H9 (cell line): ENCODE results near the gene SRRM3. TPM values are rescaled to one million over a fixed set of nuclear protein-coding genes. Genes with fewer than 3 reads are reported as not detected.
A peak's percentile ranks its signal among the peaks of the same experiment; 100 is the strongest.

Source experiments
- DNase-seq: peaks from one replicate; pipeline ENCODE4 v3.0.0-alpha.2; 2017
- H2AFZ ChIP-seq: one replicate; pipeline ENCODE4 v1.6.1; 2013; ENCODE audit warnings: mild to moderate bottlenecking, low read length, control low read depth, moderate library complexity
- H2AK5ac ChIP-seq: 2 replicates; pipeline ENCODE4 v1.6.1; 2013; ENCODE audit warnings: low read length, control low read depth, mixed read lengths; ENCODE audit not compliant: insufficient read length
- H2BK120ac ChIP-seq: one replicate; pipeline ENCODE4 v1.6.1; 2013; ENCODE audit warnings: low read depth, mild to moderate bottlenecking, low read length, control low read depth, inconsistent platforms; ENCODE audit not compliant: poor library complexity, severe bottlenecking
- H2BK12ac ChIP-seq: 2 replicates; pipeline ENCODE4 v1.6.1; 2013; ENCODE audit warnings: low read length, control low read depth, mixed read lengths, low read depth; ENCODE audit not compliant: insufficient read length
- H2BK15ac ChIP-seq: 2 replicates; pipeline ENCODE4 v1.6.1; 2013; ENCODE audit warnings: low read depth, low read length, control low read depth
- H2BK20ac ChIP-seq: one replicate; pipeline ENCODE4 v1.6.1; 2013; ENCODE audit warnings: low read depth, mild to moderate bottlenecking, low read length, control low read depth, inconsistent platforms; ENCODE audit not compliant: poor library complexity, severe bottlenecking
- H2BK5ac ChIP-seq: 2 replicates; pipeline ENCODE4 v1.6.1; 2013; ENCODE audit warnings: low read length, control low read depth, mixed read lengths; ENCODE audit not compliant: insufficient read length
- H3K14ac ChIP-seq: 2 replicates; pipeline ENCODE4 v1.6.1; 2013; ENCODE audit warnings: low read length, control low read depth; ENCODE audit not compliant: insufficient read depth
- H3K18ac ChIP-seq: 2 replicates; pipeline ENCODE4 v1.6.1; 2013; ENCODE audit warnings: low read depth, mild to moderate bottlenecking, mixed read lengths, low read length, control low read depth; ENCODE audit not compliant: insufficient read length
- H3K23ac ChIP-seq: 2 replicates; pipeline ENCODE4 v1.6.1; 2013; ENCODE audit warnings: low read length, control low read depth, mixed read lengths, low read depth; ENCODE audit not compliant: insufficient read length
- H3K23me2 ChIP-seq: 2 replicates; pipeline ENCODE4 v1.6.1; 2013; ENCODE audit warnings: low read depth, mild to moderate bottlenecking, mixed read lengths, low read length, control low read depth; ENCODE audit not compliant: insufficient read length, poor library complexity, severe bottlenecking
- H3K27ac ChIP-seq: 2 replicates; pipeline ENCODE4 v1.5.1; 2013; ENCODE audit warnings: low read length, control low read depth, mixed read lengths, low read depth; ENCODE audit not compliant: insufficient read length
- H3K27me3 ChIP-seq: 2 replicates; pipeline ENCODE4 v1.6.1; 2013; ENCODE audit warnings: low read length, control low read depth, inconsistent platforms; ENCODE audit not compliant: insufficient read depth
- H3K4ac ChIP-seq: 2 replicates; pipeline ENCODE4 v1.6.1; 2013; ENCODE audit warnings: low read depth, mild to moderate bottlenecking, control low read depth, inconsistent platforms, low read length, moderate library complexity
- H3K4me1 ChIP-seq: 2 replicates; pipeline ENCODE4 v1.6.1; 2013; ENCODE audit warnings: low read length, control low read depth, inconsistent platforms; ENCODE audit not compliant: insufficient read depth
- H3K4me2 ChIP-seq: 2 replicates; pipeline ENCODE4 v1.6.1; 2013; ENCODE audit warnings: low read length, control low read depth, mixed read lengths; ENCODE audit not compliant: insufficient read length, insufficient read depth
- H3K56ac ChIP-seq: 2 replicates; pipeline ENCODE4 v1.6.1; 2013; ENCODE audit warnings: low read depth, mild to moderate bottlenecking, mixed read lengths, low read length, control low read depth; ENCODE audit not compliant: insufficient read length
- H3K79me1 ChIP-seq: 2 replicates; pipeline ENCODE4 v1.6.1; 2013; ENCODE audit warnings: low read depth, mild to moderate bottlenecking, moderate library complexity, low read length, control low read depth, inconsistent platforms; ENCODE audit not compliant: insufficient read depth, poor library complexity, severe bottlenecking
- H3K79me2 ChIP-seq: 2 replicates; pipeline ENCODE4 v1.6.1; 2013; ENCODE audit warnings: low read length, control low read depth, inconsistent platforms; ENCODE audit not compliant: insufficient read depth
- H3K9ac ChIP-seq: 2 replicates; pipeline ENCODE4 v1.6.1; 2013; ENCODE audit warnings: low read length, control low read depth, mixed read lengths; ENCODE audit not compliant: insufficient read length; ENCODE audit errors: extremely low read depth
- H3K9me3 ChIP-seq: one replicate; pipeline ENCODE4 v1.6.1; 2013; ENCODE audit warnings: low read depth, low read length, inconsistent platforms; ENCODE audit not compliant: control insufficient read depth
- H3T11ph ChIP-seq: one replicate; pipeline ENCODE4 v1.6.1; 2013; ENCODE audit warnings: mild to moderate bottlenecking, low read length, control low read depth, inconsistent platforms
- H4K20me1 ChIP-seq: one replicate; pipeline ENCODE4 v1.6.1; 2013; ENCODE audit not compliant: control insufficient read depth, insufficient read length, insufficient read depth
- H4K5ac ChIP-seq: 2 replicates; pipeline ENCODE4 v1.6.1; 2013; ENCODE audit warnings: low read depth, mild to moderate bottlenecking, mixed read lengths, low read length, control low read depth; ENCODE audit not compliant: insufficient read length
- H4K8ac ChIP-seq: replicated peaks from 2 replicates; pipeline ENCODE4 v1.6.1; 2013; ENCODE audit warnings: low read length, control low read depth, mixed read lengths, low read depth; ENCODE audit not compliant: insufficient read length
- H4K91ac ChIP-seq: 2 replicates; pipeline ENCODE4 v1.6.1; 2013; ENCODE audit warnings: low read depth, mild to moderate bottlenecking, moderate library complexity, mixed read lengths, low read length, control low read depth; ENCODE audit not compliant: insufficient read length
- H3K27ac Mint-ChIP-seq, 3 experiments: 2 replicates in 2 of 3; 3 replicates in 1 of 3; pipeline ENCODE4 v1.8.0; 2020 to 2021; ENCODE audit warnings: mixed read lengths in 3 of 3, mild to moderate bottlenecking in 1 of 3, moderate library complexity in 1 of 3
- H3K27me3 Mint-ChIP-seq: 2 replicates; pipeline ENCODE4 v1.8.0; 2021; ENCODE audit warnings: low read depth, mild to moderate bottlenecking, moderate library complexity, mixed read lengths
- H3K36me3 Mint-ChIP-seq, 3 experiments: 2 replicates in 2 of 3; 3 replicates in 1 of 3; pipeline ENCODE4 v1.8.0; 2020 to 2021; ENCODE audit warnings: low read depth in 3 of 3, mixed read lengths in 3 of 3; ENCODE audit not compliant: insufficient read depth in 1 of 3
- H3K4me1 Mint-ChIP-seq, 2 experiments: 2 replicates each; pipeline ENCODE4 v1.8.0; 2020; ENCODE audit warnings: mixed read lengths in 2 of 2
- H3K4me3 Mint-ChIP-seq, 2 experiments: 2 replicates in 1 of 2; 3 replicates in 1 of 2; pipeline ENCODE4 v1.8.0; 2020 to 2021; ENCODE audit warnings: mild to moderate bottlenecking in 2 of 2, mixed read lengths in 2 of 2, moderate library complexity in 1 of 2
- H3K9me3 Mint-ChIP-seq, 2 experiments: 2 replicates in 1 of 2; 3 replicates in 1 of 2; pipeline ENCODE4 v1.8.0; 2020; ENCODE audit warnings: mild to moderate bottlenecking in 2 of 2, mixed read lengths in 2 of 2, moderate library complexity in 1 of 2
- CTCF ChIP-seq: fragments of 200-600 bp; sonication (generic); conservative IDR thresholded peaks from 3 replicates; pipeline ENCODE4 v1.8.0; 2021; ENCODE audit warnings: antibody characterized with exemption, mild to moderate bottlenecking
- WGBS: extraction: QIAGEN DNeasy Blood & Tissue Kit; methylation state at CpG from one replicate; pipeline ENCODE4 v1.1.7; 2013; ENCODE audit warnings: missing lambda C conversion rate, low lambda C conversion rate, mixed read lengths; ENCODE audit not compliant: insufficient read length; ENCODE audit errors: extremely low coverage; 5-methylcytosine and 5-hydroxymethylcytosine counted together
- total RNA-seq: library from RNA; stranded (reverse); gene quantifications from 2 replicates; pipeline ENCODE4 v1.2.1, GENCODE V29; 2021

SRRM3 gene
- total RNA-seq, 1 experiment from 2014 or later, result 11.0 TPM

- Histone ChIP-seq H2BK15ac (no peak overlapping the region), H3K23me2 (no peaks in the 10 kb centered on the region), H3K27ac (no peak overlapping the region), H3K14ac (no peak overlapping the region), H3K56ac (no peak overlapping the region), H2AFZ (no peak overlapping the region), H3K18ac (no peak overlapping the region), H4K20me1 (no peaks in the 10 kb centered on the region), H4K5ac (no peak overlapping the region), H2BK120ac (no peak overlapping the region), H3K4ac (no peak overlapping the region), H3T11ph (no peak overlapping the region), H3K23ac (no peak overlapping the region), H3K4me2 (no peak overlapping the region), H2AK5ac (no peak overlapping the region), H3K79me2 (no peaks in the 10 kb centered on the region), H4K8ac (no peak overlapping the region), H3K9me3 (no peaks in the 10 kb centered on the region), H3K9ac (no peak overlapping the region), H2BK12ac (no peak overlapping the region), H3K4me1 (peaks cover 9% of the 10 kb centered on the region; the same call in 1 of the 2 replicates), H2BK5ac (no peak overlapping the region), H2BK20ac (no peak overlapping the region), H3K27me3 (no peaks in the 10 kb centered on the region), H3K79me1 (no peaks in the 10 kb centered on the region), H4K91ac (no peak overlapping the region)
- H3K4me1 Mint-ChIP-seq, result peaks cover 29 to 54% of the 10 kb centered on the region in 2 experiments
- no peak overlapping the region for H3K4me3 Mint-ChIP-seq
- peaks cover 1% of the 10 kb centered on the region; the same call in 1 of the 2 replicates for H3K27me3 Mint-ChIP-seq
- H3K36me3 Mint-ChIP-seq, result 0 out of 7 replicates have a peak, but pooled peaks cover 0 to under 1% (median 0%) of the 10 kb centered on the region in 3 experiments
- no peak for TF ChIP-seq CTCF
- peaks cover under 1% of the 10 kb centered on the region in 2 experiments; a peak in 3 of 5 replicates for H3K9me3 Mint-ChIP-seq
- no CpG with 5 or more reads among the region's 10 CpGs for WGBS
- H3K27ac Mint-ChIP-seq, result peak overlapping the region in 2 of 3 experiments; percentile 17 to 80; a peak in 3 of 7 replicates
- DNase-seq, result no peak
These were observed 4.9 kb upstream of the SRRM3 start for GRCh38 chr7:76196786-76197185.
